HK-2 (cell line): ENCODE results near the gene FOLH1.
"Not testable (repeated sequence)": the region's sequence is repeated elsewhere in the genome, so short reads cannot be mapped to it uniquely, and the experiment has no call there.

Experiments
- DNase-seq: peaks from one replicate; pipeline ENCODE4 v3.0.0-alpha.2; 2018; ENCODE audit not compliant: unreplicated experiment

Gene FOLH1

GRCh38 chr11:49208006-49208721 lies at the start of gene FOLH1:
Gene FOLH1, minus strand, starts transcription at chr11:49208602. Its CDS starts 193 bp downstream, at chr11:49208409.
- DNase-seq: no peak

- DNase-seq: not testable (repeated sequence)
Measured at GRCh38 chr11:49255148-49255547, 46.7 kb upstream of the FOLH1 start.

GRCh38 chr11:49251212-49251611 lies 42.8 kb upstream of the FOLH1 start:
- DNase-seq: not testable (repeated sequence)

- DNase-seq: not testable (repeated sequence)
Measured at GRCh38 chr11:49250398-49251115, 42.2 kb upstream of the FOLH1 start.

GRCh38 chr11:49249363-49249762 lies 41.0 kb upstream of the FOLH1 start:
- not testable (repeated sequence) for DNase-seq

GRCh38 chr11:49233685-49234084 lies 25.3 kb upstream of the FOLH1 start:
- not testable (repeated sequence) for DNase-seq

- DNase-seq: not testable (repeated sequence)
Measured at GRCh38 chr11:49233019-49233418, 24.6 kb upstream of the FOLH1 start.

- not testable (repeated sequence) for DNase-seq
Measured at GRCh38 chr11:49231725-49232124, 23.3 kb upstream of the FOLH1 start.

- DNase-seq: not testable (repeated sequence)
Measured at GRCh38 chr11:49230534-49230933, 22.1 kb upstream of the FOLH1 start.

GRCh38 chr11:49230001-49230400 lies 21.6 kb upstream of the FOLH1 start:
- not testable (repeated sequence) for DNase-seq

- not testable (repeated sequence) for DNase-seq
Measured at GRCh38 chr11:49229136-49229535, 20.7 kb upstream of the FOLH1 start.

GRCh38 chr11:49225255-49225785 lies 16.9 kb upstream of the FOLH1 start:
- DNase-seq: not testable (repeated sequence)

GRCh38 chr11:49221112-49221511 lies 12.7 kb upstream of the FOLH1 start:
- DNase-seq: no peak

GRCh38 chr11:49213026-49213560 lies 4.7 kb upstream of the FOLH1 start:
- DNase-seq: no peak

GRCh38 chr11:49206999-49207398 lies 1.4 kb downstream of the FOLH1 start:
- not testable (repeated sequence) for DNase-seq

- DNase-seq: no peak
Measured at GRCh38 chr11:49202287-49202976, 6.0 kb downstream of the FOLH1 start.

- not testable (repeated sequence) for DNase-seq
Measured at GRCh38 chr11:49196775-49197174, 11.6 kb downstream of the FOLH1 start.

- not testable (repeated sequence) for DNase-seq
Measured at GRCh38 chr11:49196002-49196401, 12.4 kb downstream of the FOLH1 start.

GRCh38 chr11:49190287-49190686 lies 18.1 kb downstream of the FOLH1 start:
- not testable (repeated sequence) for DNase-seq

GRCh38 chr11:49186225-49186624 lies 22.2 kb downstream of the FOLH1 start:
- DNase-seq: not testable (repeated sequence)

GRCh38 chr11:49185597-49185996 lies 22.8 kb downstream of the FOLH1 start:
- not testable (repeated sequence) for DNase-seq

- not testable (repeated sequence) for DNase-seq
Measured at GRCh38 chr11:49184756-49185155, 23.6 kb downstream of the FOLH1 start.
